GM19468 (cell line): ENCODE results near the gene SLC16A9.
"Not testable (repeated sequence)": the region's sequence is repeated elsewhere in the genome, so short reads cannot be mapped to it uniquely, and the experiment has no call there.

Source experiments
- ATAC-seq: cut with Tn5 transposase; IDR thresholded peaks from one replicate; pipeline ENCODE4 v1.9.1; 2021; ENCODE audit warnings: mild to moderate bottlenecking, moderate library complexity, moderate number of reproducible peaks; ENCODE audit not compliant: unreplicated experiment; ENCODE audit errors: extremely low read depth

SLC16A9 gene

GRCh38 chr10:59678884-59679301, 30.8 kb downstream of the SLC16A9 start:
- no peak for ATAC-seq

GRCh38 chr10:59677253-59677831, 32.3 kb downstream of the SLC16A9 start:
- ATAC-seq, result no peak

DNA sequence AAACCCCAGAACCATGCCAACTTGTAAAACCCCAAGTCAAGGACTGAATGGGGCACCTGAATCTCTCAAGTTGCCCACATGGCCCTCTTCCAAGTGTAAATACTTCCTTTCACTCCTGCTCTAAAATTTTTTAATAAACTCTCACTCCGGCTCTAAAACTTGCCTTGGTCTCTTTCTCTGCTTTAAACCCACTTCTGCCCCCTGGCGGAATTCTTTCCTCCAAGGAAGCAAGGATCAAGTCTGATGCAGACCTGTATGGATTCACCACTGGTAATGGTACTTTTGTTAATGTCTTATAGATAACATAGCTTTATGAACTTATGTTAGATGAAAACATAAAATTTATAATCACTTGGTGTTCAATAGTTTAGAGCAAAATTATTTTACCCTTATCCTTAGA, 33.8 kb downstream of the SLC16A9 start:
- ATAC-seq, result no peak

DNA sequence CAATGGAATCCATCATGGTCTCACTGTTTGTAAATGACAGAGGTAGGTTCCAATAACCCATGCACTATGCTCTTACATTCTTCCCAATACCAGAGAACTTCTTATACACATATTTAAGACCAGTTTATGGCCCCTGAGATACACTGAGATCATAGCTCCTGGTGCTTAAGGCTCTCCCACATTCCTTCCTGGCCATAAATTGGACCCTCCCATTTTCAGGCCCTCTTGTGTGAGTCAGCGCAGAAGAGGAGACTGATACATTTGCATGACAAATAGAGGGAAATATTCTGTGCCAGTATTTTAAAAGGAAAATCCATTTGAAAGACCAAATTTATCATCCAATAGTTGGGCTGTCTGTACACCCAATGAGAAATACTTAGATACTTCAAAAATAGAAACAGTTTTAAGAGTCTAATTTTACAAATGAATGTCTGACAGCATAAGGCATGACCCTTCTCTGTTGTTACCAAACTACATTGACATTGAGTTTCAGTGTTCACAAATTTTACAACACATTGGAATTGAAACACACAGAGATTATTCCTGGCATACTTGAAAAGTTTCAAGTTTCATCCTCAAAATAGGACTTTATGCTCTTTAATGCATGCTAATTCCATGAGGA, 35.3 kb downstream of the SLC16A9 start:
- no peak for ATAC-seq

DNA sequence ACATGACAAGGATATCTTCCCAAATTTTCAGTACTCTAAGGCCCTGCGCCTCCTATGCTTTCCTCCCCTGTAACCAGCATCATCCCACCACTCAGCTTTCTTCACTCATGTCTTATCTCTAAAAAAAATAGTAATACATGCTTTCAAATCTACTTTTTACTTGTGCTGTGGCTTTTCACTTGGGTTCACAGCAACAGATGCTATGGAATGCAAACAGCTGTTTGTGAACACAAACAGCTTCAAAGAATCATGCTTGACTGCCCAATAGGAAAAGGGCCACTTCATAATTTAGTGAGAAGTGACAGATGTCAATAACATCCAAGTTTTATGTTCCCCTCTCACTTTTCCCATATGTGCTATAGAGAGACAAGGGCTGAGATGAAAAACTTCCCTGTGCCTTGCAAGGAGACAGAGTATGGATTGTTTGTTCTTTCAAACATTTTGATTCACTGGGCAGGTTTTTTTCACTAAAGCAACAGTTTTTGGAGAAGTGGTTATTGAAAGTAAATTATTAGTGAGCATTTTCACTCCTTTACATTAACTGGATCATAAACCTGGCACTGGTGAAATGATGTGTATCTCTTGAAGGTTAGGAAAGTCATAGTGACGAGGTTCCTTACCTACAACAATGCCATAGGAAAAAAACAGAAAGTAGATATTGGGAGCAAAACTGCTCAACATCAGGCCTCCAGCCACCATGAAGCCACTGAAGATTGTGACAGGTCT, 37.3 kb downstream of the SLC16A9 start:
- ATAC-seq, result no peak

DNA sequence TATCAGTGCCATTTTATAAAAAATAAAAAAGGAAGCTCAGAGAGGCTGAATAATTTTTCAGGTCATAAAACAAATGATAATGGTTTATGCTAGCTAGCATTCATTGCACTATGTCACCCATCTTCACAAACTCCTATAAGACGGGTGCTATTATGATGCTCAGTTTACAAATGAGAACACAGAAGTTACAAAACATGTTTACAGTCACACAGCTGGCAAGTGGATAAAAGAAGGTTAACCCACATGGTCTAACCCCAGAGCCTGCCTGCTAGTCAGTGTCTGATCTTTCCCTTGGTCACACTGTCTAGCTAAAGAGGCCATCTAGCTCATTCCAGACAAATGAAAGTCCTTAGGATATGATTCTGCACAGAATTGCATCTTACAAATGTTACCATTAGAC, 39.4 kb downstream of the SLC16A9 start:
- ATAC-seq, result no peak

- no peak for ATAC-seq
Measured at GRCh38 chr10:59668096-59668495, 41.6 kb downstream of the SLC16A9 start.

DNA sequence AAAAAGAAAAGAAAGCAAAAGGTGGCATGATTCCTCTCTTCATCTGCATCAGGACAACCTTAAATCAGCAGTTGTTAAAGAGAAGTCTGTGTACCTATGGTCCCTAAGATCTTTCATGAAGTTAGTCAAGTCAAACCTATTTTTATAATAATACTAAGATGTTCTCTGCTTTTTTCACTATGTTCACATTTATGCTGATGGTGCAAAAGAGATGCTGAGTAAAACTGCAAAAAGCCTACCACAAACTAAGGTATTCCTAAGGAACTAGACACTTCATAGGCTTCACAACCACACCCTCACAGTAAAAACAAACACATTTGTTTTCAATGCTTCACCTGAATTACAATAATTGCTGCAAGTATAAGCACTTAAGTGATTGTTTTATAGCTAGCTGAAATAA, 43.3 kb downstream of the SLC16A9 start:
- ATAC-seq, result no peak

DNA sequence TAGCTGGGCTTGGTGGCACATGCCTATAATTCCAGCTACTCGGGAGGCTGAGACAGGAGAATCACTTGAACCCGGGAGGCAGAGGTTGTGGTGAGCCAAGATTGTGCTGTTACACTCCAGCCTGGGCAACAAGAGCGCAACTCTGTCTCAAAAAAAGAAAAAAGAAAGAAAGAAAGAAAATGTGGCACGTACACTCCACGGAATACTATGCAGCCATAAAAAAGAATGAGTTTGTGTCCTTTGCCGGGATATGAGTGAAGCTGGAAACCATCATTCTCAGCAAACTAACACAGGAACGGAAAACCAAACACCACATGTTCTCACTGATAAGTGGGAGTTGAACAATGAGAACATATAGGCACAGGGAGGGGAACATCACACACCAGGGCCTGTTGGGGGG, 46.4 kb downstream of the SLC16A9 start:
- ATAC-seq, result not testable (repeated sequence)

DNA sequence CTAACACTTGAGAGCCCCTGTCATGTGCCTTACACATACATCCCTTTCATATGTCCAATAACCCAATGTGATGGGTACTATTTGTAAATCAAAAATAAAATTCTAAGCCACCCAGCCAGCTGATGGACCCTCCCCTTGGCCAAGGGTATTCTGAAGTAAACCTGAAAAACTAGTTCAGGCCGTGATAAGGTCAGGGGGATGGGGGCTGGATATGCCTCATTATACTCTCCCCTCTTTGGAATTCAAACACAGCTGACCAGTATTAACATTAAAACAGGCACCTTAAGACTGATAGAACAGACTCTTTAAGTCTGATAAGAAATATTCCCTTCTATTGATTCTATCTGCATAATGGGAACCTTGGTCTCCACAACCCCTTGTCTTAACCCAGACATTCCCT, 51.9 kb downstream of the SLC16A9 start:
- ATAC-seq, result no peak

GRCh38 chr10:59655309-59655708, 54.3 kb downstream of the SLC16A9 start:
- ATAC-seq, result no peak

GRCh38 chr10:59654007-59654406, 55.6 kb downstream of the SLC16A9 start:
- ATAC-seq, result no peak

GRCh38 chr10:59651902-59652301, 57.7 kb downstream of the SLC16A9 start:
- ATAC-seq, result no peak

GRCh38 chr10:59649606-59650346, 59.9 kb downstream of the SLC16A9 start:
- ATAC-seq, result no peak

DNA sequence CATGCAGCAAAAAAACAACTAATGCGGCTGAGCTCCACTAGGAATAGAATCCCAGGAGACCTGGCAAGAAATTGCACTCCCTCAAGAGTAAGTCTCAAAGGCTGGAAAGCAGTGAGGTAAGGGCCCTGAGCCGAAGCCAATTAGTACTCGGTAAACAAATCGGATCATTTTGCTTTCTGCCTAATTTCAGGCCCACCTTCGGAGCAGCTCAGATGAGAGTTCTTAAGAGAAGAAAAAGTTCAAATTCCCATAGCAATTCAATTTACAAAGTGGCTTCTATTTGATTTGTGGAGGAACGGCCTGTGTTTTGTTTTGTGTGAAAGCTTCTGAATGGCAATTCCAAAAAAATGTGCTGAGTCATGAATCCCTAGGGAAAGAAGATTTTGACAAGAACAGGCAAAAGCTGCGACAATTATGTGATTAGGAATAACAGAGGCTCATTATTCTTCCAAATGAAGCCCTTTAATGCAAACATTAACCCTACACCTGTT, 60.9 kb downstream of the SLC16A9 start:
- ATAC-seq, result no peak

DNA sequence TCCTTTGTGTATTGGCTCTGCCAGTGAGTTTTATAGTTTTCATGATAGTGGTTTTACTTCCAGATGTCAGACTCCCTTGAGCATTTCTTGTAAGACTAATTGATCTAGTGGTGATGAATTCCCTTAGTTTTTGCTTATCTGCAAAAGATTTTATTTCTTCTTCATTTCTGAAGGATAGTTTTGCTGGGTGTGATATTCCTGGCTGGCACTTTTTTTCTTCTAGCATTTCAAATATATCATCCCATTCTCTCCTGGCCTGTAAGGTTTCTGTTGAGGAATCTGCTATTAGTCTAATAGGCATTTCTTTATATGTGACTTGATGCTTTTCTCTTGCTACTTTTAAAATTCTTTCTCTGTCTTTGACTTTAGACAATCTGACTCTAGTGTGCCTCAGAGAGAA, 64.8 kb downstream of the SLC16A9 start:
- no peak for ATAC-seq

DNA sequence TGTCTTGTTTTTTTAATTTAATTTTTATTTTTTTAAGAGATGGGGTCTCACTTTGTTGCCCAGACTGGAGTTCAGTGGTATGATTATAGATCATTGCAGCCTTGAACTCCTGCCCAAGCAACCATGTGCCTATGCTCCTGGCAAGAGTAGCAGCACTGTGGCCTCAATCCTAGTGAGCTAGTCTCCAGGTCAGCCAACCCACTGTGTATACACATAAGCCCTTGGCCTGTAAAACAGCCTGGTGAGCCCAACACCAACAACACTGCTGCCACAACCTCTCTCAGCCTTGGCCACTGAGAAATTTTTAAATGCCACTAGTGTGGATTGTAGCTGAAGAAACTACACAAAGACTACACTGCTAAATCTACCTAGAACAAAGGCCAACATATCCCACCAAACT, 68.0 kb downstream of the SLC16A9 start:
- not testable (repeated sequence) for ATAC-seq

- ATAC-seq, result no peak
Measured at GRCh38 chr10:59635502-59636290, 74.0 kb downstream of the SLC16A9 start.

GRCh38 chr10:59634102-59634501, 75.5 kb downstream of the SLC16A9 start:
- ATAC-seq, result no peak

DNA sequence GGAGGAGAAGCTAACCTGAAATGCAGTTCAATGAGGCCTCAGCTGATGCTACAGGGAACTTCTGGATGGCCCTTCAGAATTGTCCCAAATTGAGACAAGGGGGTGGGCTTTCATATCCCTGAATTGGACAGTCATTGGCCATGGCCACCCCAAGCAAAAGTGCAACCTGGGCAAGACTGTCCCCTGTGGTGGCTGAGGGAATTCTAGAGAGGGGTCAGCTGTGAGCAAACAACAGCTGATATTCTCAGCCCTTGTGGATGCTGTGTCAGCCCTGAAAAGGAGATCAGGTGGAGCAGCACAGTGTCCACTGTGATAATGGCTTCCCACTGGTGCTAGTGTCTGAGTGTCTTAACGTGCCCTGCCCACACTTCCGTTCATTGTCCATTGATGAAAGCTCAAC, 76.6 kb downstream of the SLC16A9 start:
- ATAC-seq, result no peak
